K562 (cell line): ENCODE data around the gene SYT6. TPM values are rescaled to one million over a fixed set of nuclear protein-coding genes. Genes with fewer than 3 reads are reported as not detected.
A peak's percentile ranks its signal among the peaks of the same experiment; 100 is the strongest.

Experiments used
- ATAC-seq: fragments of 200-7000 bp; cut with Tn5 transposase; 3 replicates; pipeline ENCODE4 v1.9.1; 2020; ENCODE audit warnings: moderate library complexity
- BruUV-seq: library from RNA; stranded (reverse); fragments of 400-500 nt; replicated peaks from 2 replicates; lab custom pipeline; 2021; lab: Mats Ljungman, UMichigan
- CTCF ChIA-PET: fragments of 300-600 bp; formaldehyde crosslinking; extraction: SDS; loops from one replicate; lab custom pipeline; 2021; ENCODE audit warnings: low intra/inter-chr PET ratio; lab: Yijun Ruan, JAX
- POLR2A ChIA-PET: fragments of 300-600, 350-650 bp; sonication (Branson Sonifier 250); formaldehyde crosslinking; extraction: SDS; loops from one replicate; lab custom pipeline; 2021; ENCODE audit warnings: antibody characterized with exemption, inconsistent platforms; lab: Yijun Ruan, JAX
- DNase-seq, 4 experiments: peaks; one replicate each; pipeline versions ENCODE4 v3.0.0 to v3.0.0-alpha.2; 2011 to 2018; ENCODE audit warnings: low spot score in 3 of 4, mixed read lengths in 3 of 4; ENCODE audit errors: extremely low read depth in 1 of 4
- FAIRE-seq: peaks from 2 replicates; lab custom pipeline; 2011; peaks lifted over from hg19 to GRCh38; lab: Jason Lieb, UNC
- H2AFZ ChIP-seq: 2 replicates; pipeline ENCODE4 v1.6.0; 2011; ENCODE audit warnings: low read depth, low read length, control low read depth, inconsistent platforms
- H3K27ac ChIP-seq: fragments of 200-600 bp; 3 replicates; pipeline ENCODE4 v1.8.0; 2011; ENCODE audit warnings: low read depth, mild to moderate bottlenecking, control low read depth, inconsistent platforms, low read length, moderate library complexity, mixed read lengths; ENCODE audit errors: extremely low read depth
- H3K27me3 ChIP-seq, 2 experiments: fragments of 300-600 bp in 1 of 2; 2 replicates in 1 of 2; 3 replicates in 1 of 2; pipeline versions ENCODE4 v1.6.0 to v1.8.0; 2011; ENCODE audit warnings: inconsistent platforms in 2 of 2, low read length in 2 of 2, mild to moderate bottlenecking in 1 of 2, mixed read lengths in 1 of 2, moderate library complexity in 1 of 2; ENCODE audit not compliant: control insufficient read depth in 2 of 2, insufficient read depth in 2 of 2
- H3K36me3 ChIP-seq: fragments of 300-600 bp; 3 replicates; pipeline ENCODE4 v1.8.0; 2011; ENCODE audit warnings: mild to moderate bottlenecking, low read length, inconsistent platforms; ENCODE audit not compliant: control insufficient read depth, insufficient read depth
- H3K4me1 ChIP-seq, 2 experiments: fragments of 200-600 bp in 1 of 2; replicated peaks in 1 of 2; 2 replicates in 1 of 2; 3 replicates in 1 of 2; pipeline versions ENCODE4 v1.5.1 to v1.8.0; 2011; ENCODE audit warnings: inconsistent platforms in 2 of 2, low read length in 2 of 2, mild to moderate bottlenecking in 1 of 2, mixed read lengths in 1 of 2, moderate library complexity in 1 of 2; ENCODE audit not compliant: control insufficient read depth in 2 of 2, insufficient read depth in 2 of 2
- H3K4me2 ChIP-seq: 2 replicates; pipeline ENCODE4 v1.6.1; 2011; ENCODE audit warnings: low read length, control low read depth, inconsistent platforms, mixed read lengths; ENCODE audit not compliant: insufficient read depth
- H3K4me3 ChIP-seq: fragments of 200-600 bp; sonication (generic), shearing (Covaris generic); 2 replicates; pipeline ENCODE4 v1.5.1; 2016; ENCODE audit warnings: control low read depth, inconsistent platforms
- H3K79me2 ChIP-seq: fragments of 200-600 bp; 3 replicates; pipeline ENCODE4 v1.8.0; 2011; ENCODE audit warnings: low read length, inconsistent platforms; ENCODE audit not compliant: control insufficient read depth, insufficient read depth
- H3K9ac ChIP-seq, 2 experiments: 2 replicates each; pipeline versions ENCODE4 v1.6.0 to v1.6.1; 2011; ENCODE audit warnings: low read depth in 2 of 2, low read length in 2 of 2, control low read depth in 1 of 2, inconsistent platforms in 1 of 2, mild to moderate bottlenecking in 1 of 2, mixed read lengths in 1 of 2; ENCODE audit not compliant: insufficient read depth in 1 of 2
- H3K9me1 ChIP-seq: one replicate; pipeline ENCODE4 v1.6.0; 2011; ENCODE audit warnings: inconsistent platforms, mild to moderate bottlenecking, low read length, moderate library complexity; ENCODE audit not compliant: control insufficient read depth, insufficient read depth
- H3K9me3 ChIP-seq: replicated peaks from 2 replicates; pipeline ENCODE4 v1.5.1; 2011; ENCODE audit warnings: low read depth, low read length, inconsistent platforms; ENCODE audit not compliant: control insufficient read depth, insufficient read depth
- H4K20me1 ChIP-seq: replicated peaks from 2 replicates; pipeline ENCODE4 v1.6.1; 2011; ENCODE audit warnings: low read length, inconsistent platforms, mixed read lengths; ENCODE audit not compliant: control insufficient read depth, insufficient read depth
- CXXC5 ChIP-seq: fragments of 250-450 bp; sonication (Bioruptor Pico); IDR thresholded peaks from 2 replicates; pipeline ENCODE4 v1.8.0; 2022; ENCODE audit warnings: inconsistent platforms, mild to moderate bottlenecking, moderate library complexity
- DMBX1 ChIP-seq: fragments of 250-450 bp; sonication (Bioruptor Pico); IDR thresholded peaks from 2 replicates; pipeline ENCODE4 v1.8.0; 2022; ENCODE audit warnings: inconsistent platforms, mild to moderate bottlenecking, moderate library complexity, borderline replicate concordance
- E2F3 ChIP-seq: fragments of 250-450 bp; sonication (Bioruptor Pico); IDR thresholded peaks from 2 replicates; pipeline ENCODE4 v1.4.0; 2020; ENCODE audit warnings: mild to moderate bottlenecking
- ERF ChIP-seq: fragments of 450-650 bp; formaldehyde crosslinking; IDR thresholded peaks from 2 replicates; pipeline ENCODE4 v1.4.0; 2020; ENCODE audit warnings: mild to moderate bottlenecking, mixed read lengths
- HDAC2 ChIP-seq: fragments of 450-650 bp; IDR thresholded peaks from 2 replicates; pipeline ENCODE4 v1.6.1; 2016; ENCODE audit warnings: mild to moderate bottlenecking
- HDAC6 ChIP-seq: IDR thresholded peaks from 2 replicates; pipeline ENCODE4 v1.6.1; 2012; ENCODE audit warnings: low read depth, mild to moderate bottlenecking, control low read depth, inconsistent platforms, low read length, moderate library complexity
- IRF2 ChIP-seq: sonication (generic); formaldehyde crosslinking; IDR thresholded peaks from 2 replicates; pipeline ENCODE4 v1.8.1; 2022; ENCODE audit warnings: mild to moderate bottlenecking, missing genetic modification reagents
- MXI1 ChIP-seq: IDR thresholded peaks from 2 replicates; pipeline ENCODE4 v1.6.1; 2011; ENCODE audit warnings: low read depth, mild to moderate bottlenecking, improper control_type of control experiment, low read length
- MYC ChIP-seq, 2 experiments: fragments of 250-450 bp in 1 of 2; sonication (Bioruptor Pico) in 1 of 2; IDR thresholded peaks; 2 replicates each; pipeline versions ENCODE4 v1.5.1 to v1.6.1; 2012 to 2021; ENCODE audit warnings: low read depth in 2 of 2, borderline replicate concordance in 1 of 2, improper control_type of control experiment in 1 of 2, low read length in 1 of 2, mild to moderate bottlenecking in 1 of 2, moderate library complexity in 1 of 2
- NUFIP1 ChIP-seq: fragments of 450-650 bp; IDR thresholded peaks from 2 replicates; pipeline ENCODE4 v1.6.1; 2018; ENCODE audit not compliant: partially characterized antibody
- POLR2AphosphoS5 ChIP-seq: IDR thresholded peaks from 2 replicates; pipeline ENCODE4 v1.6.1; 2011; ENCODE audit warnings: mild to moderate bottlenecking, low read depth, low read length, moderate library complexity; ENCODE audit not compliant: control insufficient read depth, insufficient read depth
- RBM25 ChIP-seq: fragments of 200-400 bp; formaldehyde crosslinking; IDR thresholded peaks from 2 replicates; pipeline ENCODE4 v1.6.1; 2018; ENCODE audit warnings: low read length, low read depth, moderate library complexity; ENCODE audit not compliant: severe bottlenecking
- SREBF1 ChIP-seq: fragments of 150-350 bp; IDR thresholded peaks from 2 replicates; pipeline ENCODE4 v1.6.1; 2014; ENCODE audit warnings: antibody characterized with exemption, low read depth, low read length, borderline replicate concordance
- TARDBP ChIP-seq: fragments of 450-650 bp; IDR thresholded peaks from 2 replicates; pipeline ENCODE4 v1.6.1; 2016
- ZBTB17 ChIP-seq: fragments of 450-650 bp; formaldehyde crosslinking; IDR thresholded peaks from 2 replicates; pipeline ENCODE4 v1.4.0; 2020; ENCODE audit warnings: mild to moderate bottlenecking
- ZBTB7A ChIP-seq: IDR thresholded peaks from 2 replicates; pipeline ENCODE4 v1.6.1; 2011; ENCODE audit warnings: low read depth, mild to moderate bottlenecking, low read length, moderate library complexity, borderline replicate concordance; ENCODE audit not compliant: control insufficient read depth
- ZNF695 ChIP-seq: fragments of 450-650 bp; formaldehyde crosslinking; IDR thresholded peaks from 2 replicates; pipeline ENCODE4 v1.4.0; 2020; ENCODE audit warnings: mild to moderate bottlenecking, moderate library complexity
- WGBS: fragments of 100-300 bp; shearing (Covaris generic); methylation state at CpG from one replicate; pipeline ENCODE4 v1.1.6; 2016; ENCODE audit warnings: low coverage, mixed read lengths; ENCODE audit not compliant: insufficient coverage; ENCODE audit errors: missing lambda C conversion rate; 5-methylcytosine and 5-hydroxymethylcytosine counted together
- in situ Hi-C: fragments of 300-500 bp; cut with MboI; formaldehyde crosslinking; loops from 4 replicates; pipeline ENCODE4 v1.15.0; 2018; ENCODE audit warnings: inconsistent platforms, mixed read lengths
- intact Hi-C: fragments of 100-400 bp; cut with micrococcal nuclease; formaldehyde crosslinking; loops from 2 replicates; pipeline ENCODE4 v1.14.2; 2022
- polyA plus RNA-seq, 8 experiments: library from polyadenylated mRNA; depleted of rRNA in 4 of 8; stranded (reverse) in 5 of 8; unstranded in 3 of 8; fragments of >200 nt; fragmentation: Nextera tagmentation in 2 of 8; fragmentation: Illumina TruSeq in 1 of 8; extraction: Ambion mirVana in 2 of 8; extraction: Trizol in 1 of 8; gene quantifications; 2 replicates each; pipeline versions ENCODE4 v1.2.1 to v1.2.3, GENCODE V29; 2011 to 2014; ENCODE audit warnings: inconsistent platforms in 1 of 8, missing spikeins in 1 of 8
- total RNA-seq, 7 experiments: library from RNA; depleted of rRNA in 6 of 7; stranded (reverse); fragments of >200 nt in 6 of 7; fragmentation: Illumina TruSeq in 2 of 7; extraction: Trizol in 2 of 7; gene quantifications; 2 replicates each; pipeline versions ENCODE4 v1.2.1 to v1.2.3, GENCODE V29; 2011 to 2021; ENCODE audit warnings: low replicate concordance in 1 of 7

The SYT6 gene
- total and polyA plus RNA-seq, 9 of the 15 experiments (the other 6 are each of a cell fraction or from before 2014, with no cell fraction given), result 0.06 TPM; not detected in 8

DNA sequence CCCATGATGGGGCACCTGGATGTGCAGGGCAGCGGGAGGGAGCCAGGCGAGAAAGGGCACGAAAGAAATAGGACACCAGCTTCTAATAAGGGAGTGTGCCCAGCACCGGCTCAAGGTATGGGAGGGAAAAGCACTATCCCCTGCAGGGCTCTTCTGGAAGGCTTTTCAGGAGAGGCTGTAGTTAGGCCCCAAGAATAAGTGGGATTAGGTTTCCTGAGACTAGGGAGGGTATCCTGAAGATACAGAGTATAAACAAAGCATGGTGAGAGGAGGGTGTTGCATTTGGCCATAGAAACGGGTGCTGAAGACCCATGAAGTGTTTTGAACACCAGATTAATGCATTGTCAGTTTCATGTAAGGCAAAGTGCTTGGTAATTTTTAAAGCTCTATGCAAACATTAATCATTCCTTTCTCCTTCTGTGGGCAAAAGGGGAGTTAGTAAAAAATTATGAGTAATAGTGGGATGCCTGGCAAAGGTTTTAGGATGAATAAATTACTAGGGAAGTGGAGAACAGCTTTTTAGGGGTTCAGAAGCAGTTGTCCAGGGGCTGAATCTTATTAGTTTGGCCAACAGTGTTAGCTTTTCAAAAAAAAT is 74.0 kb downstream of the SYT6 start:
- Histone ChIP-seq H3K9me1 (no peaks in the 10 kb centered on the region), H3K79me2 (no peaks in the 10 kb centered on the region), H3K9ac (no peak overlapping the region), H3K9me3 (no peaks in the 10 kb centered on the region), H3K4me2 (no peak overlapping the region), H3K27ac (no peak overlapping the region), H3K4me1 (peaks cover 14 to 32% of the 10 kb centered on the region in 2 experiments; a peak in 4 of 5 replicates), H4K20me1 (no peaks in the 10 kb centered on the region), H3K4me3 (no peak overlapping the region), H3K27me3 (peaks cover 2 to 16% of the 10 kb centered on the region in 2 experiments; a peak in 4 of 5 replicates), H3K36me3 (no peaks in the 10 kb centered on the region), H2AFZ (no peak overlapping the region)
- DNase-seq (no peak), FAIRE-seq (no peak), ATAC-seq (no peak)
- TF ChIP-seq ZNF695 (CRISPR knock-in tag) (no peak), HDAC2 (no peak)
- in situ Hi-C loops, result no loop called here
- POLR2A ChIA-PET, result interaction anchor here (1.2 kb wide), 1 partner anchor 17 kb away, joined by 3 read pairs; no protein-coding TSS in a partner anchor
- BruUV-seq, result no TSS peak
- WGBS, result 51% methylated on average over 5 of the region's 5 CpGs
- CTCF ChIA-PET, result no interaction called here
- intact Hi-C loops, result no loop called here

GRCh38 chr1:114078116-114078515 is 75.6 kb downstream of the SYT6 start:
- peaks cover 1 to 11% of the 10 kb centered on the region in 2 experiments; a peak in 4 of 5 replicates for H3K27me3 ChIP-seq
- H3K4me2 ChIP-seq, result peak overlapping the region; percentile 59
- ATAC-seq, result peak; percentile 82
- H3K79me2 ChIP-seq, result no peaks in the 10 kb centered on the region
- no peaks in the 10 kb centered on the region for H3K36me3 ChIP-seq
- peaks cover 14 to 32% of the 10 kb centered on the region in 2 experiments; a peak in 4 of 5 replicates for H3K4me1 ChIP-seq
- H2AFZ ChIP-seq, result peak overlapping the region; percentile 37; the same call in 1 of the 2 replicates
- peak; percentile 71 to 80 (median 78) for DNase-seq
- ChIA-PET POLR2A (interaction anchor here (0.6 kb wide), 2 partner anchors 119 to 208 kb away, joined by 3 to 7 read pairs; no protein-coding TSS in a partner anchor), CTCF (no interaction called here)
- H3K9me1 ChIP-seq, result no peaks in the 10 kb centered on the region
- peak overlapping the region; percentile 33; the same call in 1 of the 3 replicates for H3K27ac ChIP-seq
- intact Hi-C loops (no loop called here), in situ Hi-C loops (no loop called here)
- FAIRE-seq, result peak; percentile 85
- 0% methylated on average over 4 of the region's 4 CpGs for WGBS
- no peaks in the 10 kb centered on the region for H3K9me3 ChIP-seq
- no peaks in the 10 kb centered on the region for H4K20me1 ChIP-seq
- H3K4me3 ChIP-seq, result no peak overlapping the region
- H3K9ac ChIP-seq, result peak overlapping the region in 1 of 2 experiments; percentile 2; a peak in 1 of 4 replicates
- no TSS peak for BruUV-seq
- TF ChIP-seq MYC (IDR thresholded peaks at IDR 0.05; ENCODE audit: low read depth, low read length) (no peak), MYC (CRISPR knock-in tag; IDR thresholded peaks at IDR 0.05; ENCODE audit: borderline replicate concordance, low read depth) (no peak), MXI1 (no peak), ZBTB7A (peak; percentile 66), TARDBP (no peak), POLR2AphosphoS5 (peak; percentile 52; the same call in 1 of the 2 replicates), IRF2 (CRISPR knock-in tag) (peak; percentile 95), E2F3 (CRISPR knock-in tag) (no peak), ERF (CRISPR knock-in tag) (no peak), CXXC5 (CRISPR knock-in tag) (no peak), HDAC6 (no peak), SREBF1 (no peak), NUFIP1 (no peak), ZBTB17 (CRISPR knock-in tag) (peak; percentile 98), DMBX1 (CRISPR knock-in tag) (no peak), RBM25 (no peak)
